NT2/D1 (cell line): Measurements from ENCODE around the gene INSRR.

Experiments used
- DNase-seq: peaks from one replicate; pipeline ENCODE4 v3.0.0-alpha.2; 2011; ENCODE audit warnings: low read depth, low spot score
- H3K27me3 ChIP-seq: 2 replicates; pipeline ENCODE4 v1.6.0; 2011; ENCODE audit warnings: mild to moderate bottlenecking; ENCODE audit not compliant: insufficient read length, insufficient read depth
- H3K36me3 ChIP-seq: 2 replicates; pipeline ENCODE4 v1.6.1; 2011; ENCODE audit warnings: mild to moderate bottlenecking, low read length, mixed read lengths; ENCODE audit not compliant: insufficient read depth, insufficient read length
- H3K4me1 ChIP-seq: 2 replicates; pipeline ENCODE4 v1.5.1; 2011; ENCODE audit not compliant: insufficient read depth, insufficient read length
- H3K4me3 ChIP-seq: 2 replicates; pipeline ENCODE4 v1.5.1; 2011; ENCODE audit warnings: low read depth; ENCODE audit not compliant: insufficient read length
- H3K9ac ChIP-seq: 2 replicates; pipeline ENCODE4 v1.6.0; 2011; ENCODE audit warnings: low read depth; ENCODE audit not compliant: insufficient read length
- H3K9me3 ChIP-seq: 2 replicates; pipeline ENCODE4 v1.5.1; 2011; ENCODE audit warnings: mild to moderate bottlenecking, low read length; ENCODE audit not compliant: insufficient read depth
- SUZ12 ChIP-seq: IDR thresholded peaks from 2 replicates; pipeline ENCODE4 v1.6.1; 2011; ENCODE audit not compliant: insufficient read length, insufficient read depth; ENCODE audit errors: extremely low read depth
- YY1 ChIP-seq: IDR thresholded peaks from 2 replicates; pipeline ENCODE4 v1.6.1; 2011; ENCODE audit not compliant: insufficient read length, insufficient read depth
- ZNF274 ChIP-seq: IDR thresholded peaks from 2 replicates; pipeline ENCODE4 v1.6.1; 2011; ENCODE audit warnings: mild to moderate bottlenecking, low read depth, low read length

The INSRR gene

GRCh38 chr1:156847591-156848460, 11.1 kb downstream of the INSRR start:
- Histone ChIP-seq H3K27me3 (peaks cover 7% of the 10 kb centered on the region), H3K36me3 (no peaks in the 10 kb centered on the region), H3K4me1 (peaks cover 21% of the 10 kb centered on the region), H3K9ac (no peak overlapping the region), H3K9me3 (no peaks in the 10 kb centered on the region), H3K4me3 (no peak overlapping the region)
- no peak for DNase-seq
- TF ChIP-seq ZNF274 (no peak), YY1 (no peak), SUZ12 (no peak)

- Histone ChIP-seq H3K4me3 (no peak overlapping the region), H3K9me3 (no peaks in the 10 kb centered on the region), H3K4me1 (peaks cover 10% of the 10 kb centered on the region), H3K27me3 (peaks cover 7% of the 10 kb centered on the region), H3K36me3 (no peaks in the 10 kb centered on the region), H3K9ac (no peak overlapping the region)
- DNase-seq, result no peak
- no peak for TF ChIP-seq YY1
- no peak for TF ChIP-seq ZNF274
- no peak for TF ChIP-seq SUZ12
These were observed 12.3 kb downstream of the INSRR start for GRCh38 chr1:156846643-156847042.

DNA sequence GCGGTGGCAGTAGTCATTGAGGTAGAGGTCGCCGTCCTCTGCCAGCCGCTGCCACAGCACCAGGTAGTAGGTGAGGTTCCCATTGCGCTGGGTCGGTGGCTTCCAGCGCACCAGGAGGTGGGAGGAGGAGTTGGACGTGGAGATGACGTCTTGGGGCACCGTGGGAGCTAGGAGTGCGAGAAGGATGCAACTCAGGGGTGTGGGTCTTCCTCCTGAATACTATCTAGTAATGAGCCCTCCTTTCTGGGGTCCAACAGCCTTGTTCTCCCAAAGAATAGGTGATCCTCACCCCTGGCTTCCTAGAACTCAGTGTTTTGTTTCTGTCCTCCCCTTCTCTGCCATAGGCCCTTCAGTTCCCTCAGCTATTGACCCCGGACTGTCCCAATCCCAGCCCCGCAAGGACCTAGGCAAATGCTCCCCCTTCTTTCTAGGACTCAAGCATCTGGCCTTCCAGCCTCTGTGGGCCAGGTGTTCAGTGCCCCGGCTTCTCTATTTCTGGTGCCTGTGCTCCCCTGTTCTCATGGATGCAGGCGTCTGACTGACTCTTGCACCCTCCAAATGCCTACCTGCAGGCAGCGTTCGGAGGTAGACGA, 12.9 kb downstream of the INSRR start:
- DNase-seq, result no peak
- Histone ChIP-seq H3K36me3 (no peaks in the 10 kb centered on the region), H3K9me3 (no peaks in the 10 kb centered on the region), H3K27me3 (peaks cover 7% of the 10 kb centered on the region), H3K9ac (no peak overlapping the region), H3K4me3 (no peak overlapping the region), H3K4me1 (peaks cover 15% of the 10 kb centered on the region)
- TF ChIP-seq YY1 (no peak), ZNF274 (no peak), SUZ12 (no peak)

DNA sequence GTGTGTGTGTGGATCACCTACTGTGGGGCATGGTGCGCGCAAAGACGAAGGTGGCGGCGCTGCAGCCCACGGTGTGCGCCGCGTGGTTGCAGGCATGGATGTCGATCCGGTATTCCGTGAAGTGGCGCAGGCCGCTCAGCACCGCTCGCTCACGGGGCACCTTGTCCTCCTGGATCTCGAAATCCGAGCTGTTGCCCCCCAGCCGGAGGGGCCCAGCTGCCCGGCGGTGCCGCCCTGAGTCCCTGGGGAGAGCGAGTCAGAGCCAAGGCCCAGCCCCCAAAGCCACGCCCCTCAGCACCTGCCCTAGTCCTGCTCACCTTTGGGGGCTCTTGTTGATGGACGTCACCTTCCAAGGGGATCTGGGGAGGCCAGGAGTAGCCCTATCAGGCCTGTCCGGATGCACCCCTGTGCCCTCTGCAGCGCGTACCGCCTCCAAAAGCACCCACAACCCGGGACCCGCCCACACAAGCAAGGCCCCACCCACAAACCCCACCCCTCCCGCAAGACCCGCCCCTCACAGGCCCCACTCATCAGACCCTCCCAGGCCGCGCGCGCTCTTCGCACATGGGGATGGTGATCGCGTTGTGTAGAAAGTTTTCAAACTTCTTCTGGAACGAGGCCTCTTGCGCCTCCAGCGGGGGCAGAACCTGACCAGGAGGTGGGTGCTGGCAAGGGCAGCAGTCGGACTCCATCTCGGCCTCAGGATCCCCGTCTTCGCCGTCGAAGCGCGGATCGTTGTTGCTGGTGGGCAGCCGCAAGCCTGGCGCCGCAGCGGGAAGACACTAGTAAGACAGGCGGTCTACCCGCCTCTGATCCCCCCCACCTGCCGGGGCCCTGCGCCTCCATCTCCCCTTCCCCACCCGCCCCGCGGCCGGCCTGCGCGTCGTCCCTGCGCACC, 13.6 kb downstream of the INSRR start:
- Histone ChIP-seq H3K36me3 (no peaks in the 10 kb centered on the region), H3K4me3 (no peak overlapping the region), H3K9me3 (no peaks in the 10 kb centered on the region), H3K9ac (no peak overlapping the region), H3K27me3 (peaks cover 7% of the 10 kb centered on the region), H3K4me1 (peaks cover 15% of the 10 kb centered on the region)
- TF ChIP-seq YY1 (no peak), SUZ12 (no peak)
- DNase-seq, result no peak

- peaks cover 7% of the 10 kb centered on the region for H3K27me3 ChIP-seq
- H3K9ac ChIP-seq, result no peak overlapping the region
- H3K9me3 ChIP-seq, result no peaks in the 10 kb centered on the region
- TF ChIP-seq SUZ12 (no peak), YY1 (no peak), ZNF274 (no peak)
- no peak for DNase-seq
- H3K4me1 ChIP-seq, result peaks cover 17% of the 10 kb centered on the region
- H3K36me3 ChIP-seq, result no peaks in the 10 kb centered on the region
- H3K4me3 ChIP-seq, result no peak overlapping the region
These were observed 14.3 kb downstream of the INSRR start for GRCh38 chr1:156844638-156845037.

GRCh38 chr1:156844102-156844501, 14.8 kb downstream of the INSRR start:
- H3K9ac ChIP-seq, result no peak overlapping the region
- no peak for TF ChIP-seq YY1
- TF ChIP-seq SUZ12, result no peak
- no peak for TF ChIP-seq ZNF274
- H3K36me3 ChIP-seq, result no peaks in the 10 kb centered on the region
- no peaks in the 10 kb centered on the region for H3K9me3 ChIP-seq
- peaks cover 22% of the 10 kb centered on the region for H3K4me1 ChIP-seq
- H3K27me3 ChIP-seq, result peaks cover 7% of the 10 kb centered on the region
- H3K4me3 ChIP-seq, result no peak overlapping the region
- DNase-seq, result no peak

DNA sequence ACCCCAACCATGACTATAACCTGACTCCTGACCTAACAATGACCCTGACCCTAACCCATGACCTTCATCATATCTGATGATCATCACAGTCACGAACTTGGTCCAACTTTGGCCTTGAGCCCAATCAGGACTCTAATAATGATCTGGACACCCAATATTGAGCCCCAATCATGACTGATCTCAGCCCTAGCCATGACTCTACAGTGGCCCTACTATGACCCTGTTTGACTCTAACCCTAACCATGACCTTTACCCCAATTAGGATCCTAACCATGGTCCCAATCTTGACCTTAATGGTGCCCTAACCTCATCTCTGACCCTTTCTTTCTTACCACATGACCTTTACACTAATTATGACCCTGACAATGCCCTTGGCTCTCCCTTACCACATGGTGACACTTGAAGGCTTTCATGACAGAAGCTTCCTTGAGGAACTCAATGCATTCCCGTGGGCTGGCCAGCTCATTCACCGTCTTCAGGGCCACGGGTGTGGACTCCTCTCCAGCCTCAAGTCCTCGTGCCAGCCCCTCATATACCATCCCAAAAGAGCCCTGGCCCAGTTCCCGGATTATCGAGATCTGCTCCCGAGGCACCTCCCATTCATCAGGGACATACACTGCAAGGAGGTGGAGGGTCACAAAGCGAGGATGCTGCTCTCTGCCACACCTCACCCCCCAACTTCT, 16.2 kb downstream of the INSRR start:
- peaks cover 7% of the 10 kb centered on the region for H3K27me3 ChIP-seq
- DNase-seq, result no peak
- H3K9ac ChIP-seq, result no peak overlapping the region
- H3K4me1 ChIP-seq, result peaks cover 24% of the 10 kb centered on the region
- H3K9me3 ChIP-seq, result no peaks in the 10 kb centered on the region
- no peak overlapping the region for H3K4me3 ChIP-seq
- no peaks in the 10 kb centered on the region for H3K36me3 ChIP-seq
- TF ChIP-seq YY1 (no peak), SUZ12 (no peak)
